H1 (cell line): ENCODE measurements around the gene LTF. TPM values are rescaled to one million over a fixed set of nuclear protein-coding genes. Genes with fewer than 3 reads are reported as not detected.

Experiments
- CTCF ChIA-PET: fragments of 300-600 bp; sonication (Branson Sonifier 250); formaldehyde crosslinking; loops from one replicate; lab custom pipeline; 2021; ENCODE audit not compliant: partially characterized antibody; lab: Charles Lee
- POLR2A ChIA-PET: fragments of 300-600 bp; sonication (Branson Sonifier 250); formaldehyde crosslinking; loops from one replicate; lab custom pipeline; 2021; ENCODE audit warnings: inconsistent platforms; ENCODE audit not compliant: partially characterized antibody; lab: Charles Lee
- DNase-seq, 2 experiments: peaks; one replicate each; pipeline versions ENCODE4 v3.0.0 to v3.0.0-alpha.2; 2010 to 2022; ENCODE audit warnings: low spot score in 2 of 2, low read depth in 1 of 2, mixed read lengths in 1 of 2
- FAIRE-seq: peaks from 2 replicates; lab custom pipeline; 2011; peaks lifted over from hg19 to GRCh38; lab: Jason Lieb, UNC
- H2AFZ ChIP-seq: 2 replicates; pipeline ENCODE4 v1.8.1; 2012; ENCODE audit warnings: low read length, inconsistent platforms
- H2AK5ac ChIP-seq: 2 replicates; pipeline ENCODE4 v1.6.1; 2013; ENCODE audit warnings: low read depth, low read length
- H2BK120ac ChIP-seq: replicated peaks from 2 replicates; pipeline ENCODE3; 2013; ENCODE audit warnings: low read depth, low read length, inconsistent platforms
- H2BK12ac ChIP-seq: 2 replicates; pipeline ENCODE4 v1.6.1; 2013; ENCODE audit warnings: low read depth, low read length
- H2BK15ac ChIP-seq: 2 replicates; pipeline ENCODE4 v1.6.1; 2013; ENCODE audit warnings: low read length
- H2BK20ac ChIP-seq: 2 replicates; pipeline ENCODE4 v1.6.1; 2013; ENCODE audit warnings: low read length
- H2BK5ac ChIP-seq: 2 replicates; pipeline ENCODE4 v1.6.1; 2013; ENCODE audit warnings: low read depth, low read length
- H3K14ac ChIP-seq: 2 replicates; pipeline ENCODE4 v1.6.1; 2013; ENCODE audit warnings: inconsistent platforms; ENCODE audit not compliant: insufficient read length
- H3K18ac ChIP-seq: 2 replicates; pipeline ENCODE4 v1.6.1; 2013; ENCODE audit warnings: low read length; ENCODE audit errors: extremely low read depth
- H3K23ac ChIP-seq: 2 replicates; pipeline ENCODE4 v1.6.1; 2013; ENCODE audit warnings: inconsistent platforms; ENCODE audit not compliant: insufficient read length
- H3K23me2 ChIP-seq: 2 replicates; pipeline ENCODE4 v1.6.1; 2013; ENCODE audit warnings: low read depth, low read length
- H3K27ac ChIP-seq: 2 replicates; pipeline ENCODE4 v1.6.1; 2011; ENCODE audit warnings: low read depth, low read length, inconsistent platforms
- H3K27me3 ChIP-seq, 4 experiments: replicated peaks in 1 of 4; 1 replicate in 1 of 4; 2 replicates in 3 of 4; pipeline versions ENCODE4 v1.6.1 to v1.8.1; 2011 to 2013; ENCODE audit warnings: low read length in 3 of 4, mild to moderate bottlenecking in 3 of 4, inconsistent platforms in 2 of 4, mixed read lengths in 2 of 4, moderate library complexity in 1 of 4; ENCODE audit not compliant: control insufficient read depth in 3 of 4, insufficient read depth in 3 of 4; ENCODE audit errors: extremely low read depth in 1 of 4
- H3K36me3 ChIP-seq, 4 experiments: 2 replicates each; pipeline versions ENCODE4 v1.6.1 to v1.8.1; 2011 to 2013; ENCODE audit warnings: mild to moderate bottlenecking in 4 of 4, low read length in 3 of 4, moderate library complexity in 2 of 4, control low read depth in 1 of 4, inconsistent platforms in 1 of 4; ENCODE audit not compliant: insufficient read depth in 4 of 4, control insufficient read depth in 2 of 4
- H3K4ac ChIP-seq: replicated peaks from 2 replicates; pipeline ENCODE3; 2013; ENCODE audit warnings: low read length, low read depth, mixed read lengths, inconsistent platforms; ENCODE audit not compliant: insufficient read length
- H3K4me1 ChIP-seq, 4 experiments: replicated peaks in 1 of 4; 1 replicate in 1 of 4; 2 replicates in 3 of 4; pipeline versions ENCODE4 v1.6.1 to v1.8.1; 2011 to 2013; ENCODE audit warnings: low read length in 3 of 4, inconsistent platforms in 2 of 4, mixed read lengths in 1 of 4; ENCODE audit not compliant: insufficient read depth in 4 of 4, control insufficient read depth in 3 of 4
- H3K4me2 ChIP-seq, 2 experiments: 2 replicates each; pipeline versions ENCODE4 v1.6.1 to v1.8.1; 2011 to 2013; ENCODE audit warnings: low read depth in 2 of 2, low read length in 2 of 2, control low read depth in 1 of 2, inconsistent platforms in 1 of 2, mild to moderate bottlenecking in 1 of 2; ENCODE audit not compliant: insufficient read depth in 1 of 2
- H3K4me3 ChIP-seq, 4 experiments: fragments of 200-600, 300-600 bp in 1 of 4; sonication (generic), shearing (Covaris generic), sonication (Bioruptor Twin) in 1 of 4; 2 replicates each; pipeline versions ENCODE4 v1.5.1 to v1.8.1; 2011 to 2016; ENCODE audit warnings: low read length in 4 of 4, low read depth in 3 of 4, control low read depth in 2 of 4, inconsistent platforms in 2 of 4, mild to moderate bottlenecking in 2 of 4, mixed read lengths in 1 of 4, moderate library complexity in 1 of 4; ENCODE audit not compliant: insufficient read depth in 2 of 4; ENCODE audit errors: extremely low read depth in 1 of 4
- H3K56ac ChIP-seq: replicated peaks from 2 replicates; pipeline ENCODE3; 2013; ENCODE audit warnings: low read depth, mild to moderate bottlenecking, mixed read lengths, low read length, inconsistent platforms; ENCODE audit not compliant: insufficient read length
- H3K79me1 ChIP-seq: 2 replicates; pipeline ENCODE4 v1.6.1; 2013; ENCODE audit warnings: low read depth, low read length, control low read depth
- H3K79me2 ChIP-seq, 2 experiments: 2 replicates each; pipeline versions ENCODE4 v1.6.1 to v1.8.1; 2012 to 2013; ENCODE audit warnings: low read length in 2 of 2, mild to moderate bottlenecking in 2 of 2, inconsistent platforms in 1 of 2; ENCODE audit not compliant: insufficient read depth in 2 of 2, control insufficient read depth in 1 of 2
- H3K9ac ChIP-seq, 4 experiments: replicated peaks in 1 of 4; 1 replicate in 1 of 4; 2 replicates in 3 of 4; pipeline versions ENCODE4 v1.6.1 to v1.8.1; 2011 to 2013; ENCODE audit warnings: low read depth in 3 of 4, low read length in 3 of 4, control low read depth in 2 of 4, mild to moderate bottlenecking in 2 of 4, moderate library complexity in 2 of 4, inconsistent platforms in 1 of 4; ENCODE audit errors: extremely low read depth in 1 of 4
- H3K9me3 ChIP-seq, 2 experiments: 2 replicates each; pipeline versions ENCODE4 v1.6.1 to v1.8.1; 2012 to 2013; ENCODE audit warnings: mild to moderate bottlenecking in 2 of 2, moderate library complexity in 2 of 2, control low read depth in 1 of 2, inconsistent platforms in 1 of 2, low read depth in 1 of 2, low read length in 1 of 2, mixed read lengths in 1 of 2; ENCODE audit not compliant: insufficient read depth in 2 of 2
- H4K20me1 ChIP-seq, 2 experiments: replicated peaks in 1 of 2; 2 replicates each; pipeline versions ENCODE3 to v1.8.1; 2011 to 2013; ENCODE audit warnings: inconsistent platforms in 2 of 2, low read length in 2 of 2, mild to moderate bottlenecking in 1 of 2; ENCODE audit not compliant: insufficient read depth in 2 of 2, control insufficient read depth in 1 of 2
- H4K5ac ChIP-seq: 2 replicates; pipeline ENCODE4 v1.6.1; 2013; ENCODE audit warnings: low read length, low read depth, mixed read lengths, inconsistent platforms; ENCODE audit not compliant: insufficient read length
- H4K8ac ChIP-seq: 2 replicates; pipeline ENCODE4 v1.8.0; 2013; ENCODE audit warnings: mild to moderate bottlenecking, moderate library complexity, low read length, inconsistent platforms; ENCODE audit not compliant: insufficient read depth; ENCODE audit errors: extremely low read depth
- H4K91ac ChIP-seq: replicated peaks from 2 replicates; pipeline ENCODE3; 2013; ENCODE audit warnings: low read length, mixed read lengths, inconsistent platforms; ENCODE audit not compliant: insufficient read length
- EZH2 ChIP-seq: fragments of 200-600 bp; sonication (generic); IDR thresholded peaks from 2 replicates; pipeline ENCODE4 v1.7.1; 2012; ENCODE audit warnings: low read depth, mild to moderate bottlenecking, moderate library complexity, low read length, inconsistent platforms; ENCODE audit not compliant: severe bottlenecking
- WGBS, 2 experiments: shearing (Covaris generic) in 1 of 2; methylation state at CpG; one replicate each; pipeline versions ENCODE4 v1.1.6 to v1.1.7; 2013 to 2015; ENCODE audit warnings: low lambda C conversion rate in 2 of 2, mixed read lengths in 2 of 2, inconsistent platforms in 1 of 2, low coverage in 1 of 2, missing lambda C conversion rate in 1 of 2; ENCODE audit not compliant: insufficient replicate concordance in 2 of 2, insufficient coverage in 1 of 2, insufficient read length in 1 of 2; ENCODE audit errors: extremely low coverage in 1 of 2, missing lambda C conversion rate in 1 of 2; 5-methylcytosine and 5-hydroxymethylcytosine counted together
- polyA plus RNA-seq, 7 experiments: library from polyadenylated mRNA; depleted of rRNA in 3 of 7; stranded (reverse) in 5 of 7; unstranded in 2 of 7; fragments of >200 nt in 5 of 7; fragments of 200-250 nt in 2 of 7; gene quantifications; 1 replicate in 5 of 7; 2 replicates in 1 of 7; 4 replicates in 1 of 7; pipeline versions ENCODE4 v1.2.1 to v1.2.3, GENCODE V29; 2011 to 2013; ENCODE audit warnings: missing spikeins in 2 of 7, mixed read lengths in 2 of 7
- total RNA-seq: library from RNA; stranded (reverse); fragmentation: NEBNext Ultra II Directional; extraction: Animal tissue kit (Norgen Biotek cat#: 25700); gene quantifications from 2 replicates; pipeline ENCODE4 v1.2.1, GENCODE V29; 2021

Gene LTF
- total and polyA plus RNA-seq, 2 of the 8 experiments (the other 6 are each of a cell fraction or from before 2014, with no cell fraction given) = 0.23 to 0.99 TPM

- peak overlapping the region; percentile 69 to 88 for H3K4me2 ChIP-seq
Measured at GRCh38 chr3:46465196-46465520, 453 bp upstream of the LTF start.

More at GRCh38 chr3:46465196-46465520, 453 bp upstream of the LTF start:
- no peak overlapping the region for H2BK20ac ChIP-seq
- H4K5ac ChIP-seq = no peak overlapping the region
- H3K79me1 ChIP-seq = no peaks in the 10 kb centered on the region
- no peak overlapping the region for H3K56ac ChIP-seq
- no peak overlapping the region for H3K27ac ChIP-seq
- H3K4me3 ChIP-seq = peak overlapping the region in 3 of 4 experiments; percentile 20 to 56 (median 48); a peak in 6 of 8 replicates
- no peak overlapping the region; the same call in 1 of the 2 replicates for H2BK15ac ChIP-seq
- H2AFZ ChIP-seq = peak overlapping the region; percentile 67; the same call in 1 of the 2 replicates
- DNase-seq = no peak
- H3K4ac ChIP-seq = no peak overlapping the region
- H3K23me2 ChIP-seq = peaks cover 2% of the 10 kb centered on the region
- no peak for TF ChIP-seq EZH2
- FAIRE-seq = no peak
- H3K18ac ChIP-seq = 0 out of 2 replicates have a peak overlapping the region, but pooled peaks have one; percentile 13
- H2BK120ac ChIP-seq = no peak overlapping the region
- no peak overlapping the region; a peak in 1 of 7 replicates for H3K9ac ChIP-seq
- ChIA-PET POLR2A (interaction anchor here (1.4 to 1.6 kb wide), 3 partner anchors 10 to 118 kb away, joined by 3 read pairs; no protein-coding TSS in a partner anchor), CTCF (interaction anchor here (0.6 to 4.3 kb wide), 9 partner anchors 13 to 476 kb away, joined by 3 to 40 read pairs (median 3); no protein-coding TSS in a partner anchor)
- H2BK12ac ChIP-seq = no peak overlapping the region
- no peaks in the 10 kb centered on the region for H3K79me2 ChIP-seq
- 68% methylated on average over 2 of the region's 2 CpGs; no CpG with 5 or more reads in 1 of the 2 experiments for WGBS, 2 experiments
- H3K14ac ChIP-seq = no peak overlapping the region
- H3K9me3 ChIP-seq = no peaks in the 10 kb centered on the region
- H2BK5ac ChIP-seq = no peak overlapping the region
- H4K8ac ChIP-seq = no peak overlapping the region
- H3K36me3 ChIP-seq = no peaks in the 10 kb centered on the region
- H4K20me1 ChIP-seq = no peaks in the 10 kb centered on the region
- no peak overlapping the region for H4K91ac ChIP-seq
- H3K27me3 ChIP-seq = peaks cover 7 to 28% (median 24%) of the 10 kb centered on the region in 4 experiments
- no peak overlapping the region for H3K23ac ChIP-seq
- H3K4me1 ChIP-seq = peaks cover 0 to 6% (median 4%) of the 10 kb centered on the region in 4 experiments; a peak in 4 of 7 replicates
- no peak overlapping the region for H2AK5ac ChIP-seq
